CD4-positive, alpha-beta T cell (primary cell): ENCODE data around the gene FAM3B. TPM values are rescaled to one million over a fixed set of nuclear protein-coding genes. Genes with fewer than 3 reads are reported as not detected.

Experiments
- ATAC-seq: fragments of 200-7000 bp; cut with Tn5 transposase; one replicate; pipeline ENCODE4 v1.10.0; 2022; ENCODE audit warnings: mild to moderate bottlenecking; ENCODE audit not compliant: poor library complexity
- CTCF ChIA-PET: fragments of 350-600 bp; sonication (Branson Sonifier 250); formaldehyde crosslinking; loops from one replicate; lab custom pipeline; 2021; ENCODE audit warnings: antibody characterized with exemption, inconsistent platforms; lab: Charles Lee
- POLR2A ChIA-PET: fragments of 350-600 bp; sonication (Branson Sonifier 250); formaldehyde crosslinking; loops from one replicate; lab custom pipeline; 2021; ENCODE audit warnings: antibody characterized with exemption, inconsistent platforms; lab: Charles Lee
- DNase-seq, 14 experiments: peaks; one replicate each; pipeline ENCODE4 v3.0.0-alpha.2; 2013 to 2020; ENCODE audit warnings: mixed read lengths in 2 of 14
- H3K27ac ChIP-seq, 2 donors: one replicate each; pipeline versions ENCODE4 v1.5.1 to v1.7.0; 2013; ENCODE audit warnings: low read length in 2 of 2, low read depth in 1 of 2, mild to moderate bottlenecking in 1 of 2
- H3K27me3 ChIP-seq, 2 experiments: 1 replicate in 1 of 2; 2 replicates in 1 of 2; pipeline versions ENCODE4 v1.6.1 to v1.7.0; 2013; ENCODE audit warnings: low read length in 2 of 2, control low read depth in 1 of 2, mild to moderate bottlenecking in 1 of 2, moderate library complexity in 1 of 2; ENCODE audit not compliant: insufficient read depth in 2 of 2, control insufficient read depth in 1 of 2
- H3K36me3 ChIP-seq: one replicate; pipeline ENCODE4 v1.6.1; 2013; ENCODE audit warnings: low read length, control low read depth; ENCODE audit not compliant: insufficient read depth
- H3K4me1 ChIP-seq: one replicate; pipeline ENCODE4 v1.6.1; 2013; ENCODE audit warnings: low read length, control low read depth; ENCODE audit not compliant: insufficient read depth
- H3K4me3 ChIP-seq: one replicate; pipeline ENCODE4 v1.5.1; 2013; ENCODE audit warnings: mild to moderate bottlenecking, low read length, moderate library complexity
- H3K9me3 ChIP-seq, 2 experiments: 1 replicate in 1 of 2; 2 replicates in 1 of 2; pipeline versions ENCODE4 v1.6.1 to v1.7.0; 2013; ENCODE audit warnings: low read length in 2 of 2, mild to moderate bottlenecking in 2 of 2, control low read depth in 1 of 2, moderate library complexity in 1 of 2; ENCODE audit not compliant: control insufficient read depth in 1 of 2, insufficient read depth in 1 of 2
- H3K27ac Mint-ChIP-seq: one replicate; pipeline ENCODE4 v1.8.0; 2020; ENCODE audit warnings: mixed read lengths
- H3K27me3 Mint-ChIP-seq: one replicate; pipeline ENCODE4 v1.8.0; 2021; ENCODE audit warnings: mixed read lengths
- H3K36me3 Mint-ChIP-seq: one replicate; pipeline ENCODE4 v1.8.0; 2021; ENCODE audit warnings: low read depth, mixed read lengths
- H3K4me1 Mint-ChIP-seq: one replicate; pipeline ENCODE4 v1.8.0; 2021; ENCODE audit warnings: low read depth, mixed read lengths
- H3K4me3 Mint-ChIP-seq: one replicate; pipeline ENCODE4 v1.8.0; 2020; ENCODE audit warnings: mild to moderate bottlenecking, mixed read lengths
- H3K9me3 Mint-ChIP-seq: one replicate; pipeline ENCODE4 v1.8.0; 2020; ENCODE audit warnings: mixed read lengths
- CTCF ChIP-seq: fragments of 200-600 bp; IDR thresholded peaks from one replicate; pipeline ENCODE4 v1.8.0; 2022; ENCODE audit warnings: antibody characterized with exemption, mild to moderate bottlenecking
- intact Hi-C, 2 experiments: fragments of 100-400 bp; cut with DNase I in 1 of 2; cut with micrococcal nuclease in 1 of 2; formaldehyde crosslinking; loops; one replicate each; pipeline versions ENCODE4 v1.15.1 to v1.9.0; 2023 to 2025; cut with DNase I, micrococcal nuclease
- total RNA-seq, 174 experiments: library from RNA in 2 of 174; stranded (reverse) in 2 of 174; gene quantifications; one replicate each; pipeline ENCODE4 v1.2.3 and lab custom pipeline; 2021 to 2026

The FAM3B gene
- total RNA-seq, 2 experiments from 2014 or later, result not detected

GRCh38 chr21:41374867-41375533, 58.4 kb downstream of the FAM3B start:
- TF ChIP-seq CTCF, result no peak
- ChIA-PET CTCF (interaction anchor here (1.4 kb wide), 1 partner anchor 92 kb away, joined by 5 read pairs; no protein-coding TSS in a partner anchor), POLR2A (interaction anchor here (1.4 to 6.6 kb wide), 3 partner anchors 13 to 92 kb away, joined by 3 to 71 read pairs (median 4); partner anchors contain the start of genes MX1 and MX2)
- no peaks in the 10 kb centered on the region for H3K27me3 ChIP-seq
- Mint-ChIP-seq H3K4me3 (no peak overlapping the region), H3K27ac (peak overlapping the region; percentile 62), H3K36me3 (peaks cover 72% of the 10 kb centered on the region), H3K27me3 (no peaks in the 10 kb centered on the region), H3K9me3 (no peaks in the 10 kb centered on the region), H3K4me1 (peaks cover 43% of the 10 kb centered on the region)
- H3K27ac ChIP-seq, result no peak overlapping the region
- peaks cover 64% of the 10 kb centered on the region for H3K36me3 ChIP-seq
- no peak for DNase-seq
- no peak for ATAC-seq
- intact Hi-C loops, result loop anchor here (1.0 to 10.0 kb wide), 4 partner anchors 32 to 93 kb away; no protein-coding TSS in a partner anchor
- no peak overlapping the region for H3K4me3 ChIP-seq
- peaks cover 38% of the 10 kb centered on the region for H3K4me1 ChIP-seq
- no peaks in the 10 kb centered on the region for H3K9me3 ChIP-seq

GRCh38 chr21:41375875-41376274, 59.3 kb downstream of the FAM3B start:
- peaks cover 72% of the 10 kb centered on the region for H3K36me3 Mint-ChIP-seq
- H3K27me3 Mint-ChIP-seq, result no peaks in the 10 kb centered on the region

GRCh38 chr21:41377715-41378114, 61.1 kb downstream of the FAM3B start:
- peaks cover 89% of the 10 kb centered on the region for H3K36me3 Mint-ChIP-seq
- intact Hi-C loops, result loop anchor here in 1 of 2 experiments (10.0 kb wide), 1 partner anchor 53 kb away; no protein-coding TSS in a partner anchor

More at GRCh38 chr21:41375875-41376274, 59.3 kb downstream of the FAM3B start:
- no peak for TF ChIP-seq CTCF
- Histone ChIP-seq H3K27ac (no peak overlapping the region), H3K27me3 (no peaks in the 10 kb centered on the region), H3K9me3 (no peaks in the 10 kb centered on the region), H3K36me3 (peaks cover 73% of the 10 kb centered on the region), H3K4me3 (no peak overlapping the region), H3K4me1 (peaks cover 29% of the 10 kb centered on the region)
- peaks cover 34% of the 10 kb centered on the region for H3K4me1 Mint-ChIP-seq
- ChIA-PET POLR2A (interaction anchor here (1.4 to 2.0 kb wide), 2 partner anchors 50 to 93 kb away, joined by 3 to 4 read pairs; partner anchors contain the start of gene MX1), CTCF (interaction anchor here (1.4 kb wide), 1 partner anchor 93 kb away, joined by 5 read pairs; no protein-coding TSS in a partner anchor)
- intact Hi-C loops, result loop anchor here in 1 of 2 experiments (10.0 kb wide), 1 partner anchor 51 kb away; no protein-coding TSS in a partner anchor
- H3K4me3 Mint-ChIP-seq, result no peak overlapping the region
- ATAC-seq, result no peak
- peak overlapping the region; percentile 62 for H3K27ac Mint-ChIP-seq
- no peaks in the 10 kb centered on the region for H3K9me3 Mint-ChIP-seq
- no peak for DNase-seq

More at GRCh38 chr21:41377715-41378114, 61.1 kb downstream of the FAM3B start:
- no peak overlapping the region for H3K4me3 ChIP-seq
- Mint-ChIP-seq H3K4me1 (peaks cover 16% of the 10 kb centered on the region), H3K4me3 (no peak overlapping the region), H3K27me3 (no peaks in the 10 kb centered on the region), H3K9me3 (no peaks in the 10 kb centered on the region), H3K27ac (peak overlapping the region; percentile 76)
- H3K36me3 ChIP-seq, result peaks cover 85% of the 10 kb centered on the region
- TF ChIP-seq CTCF, result no peak
- H3K9me3 ChIP-seq, result no peaks in the 10 kb centered on the region
- no peak overlapping the region for H3K27ac ChIP-seq
- DNase-seq, result no peak
- ChIA-PET POLR2A (interaction anchor here (1.1 kb wide), 1 partner anchor 49 kb away, joined by 3 read pairs; no protein-coding TSS in a partner anchor), CTCF (interaction anchor here (1.5 kb wide), 1 partner anchor 94 kb away, joined by 4 read pairs; no protein-coding TSS in a partner anchor)
- ATAC-seq, result no peak
- no peaks in the 10 kb centered on the region for H3K27me3 ChIP-seq
- H3K4me1 ChIP-seq, result peaks cover 20% of the 10 kb centered on the region
